Cardiac muscle cell (in vitro differentiated cells and primary cell): ENCODE results near the gene OR4F3. TPM values are rescaled to one million over a fixed set of nuclear protein-coding genes. Genes with fewer than 3 reads are reported as not detected.
"Not testable (repeated sequence)": the region's sequence is repeated elsewhere in the genome, so short reads cannot be mapped to it uniquely, and the experiment has no call there.

ENCODE experiments used
- DNase-seq, 2 donors: peaks; one replicate each; pipeline versions ENCODE4 v3.0.0 to v3.0.0-alpha.2; 2010 to 2017; ENCODE audit warnings: low read depth in 1 of 2, low spot score in 1 of 2
- H3K27ac ChIP-seq: fragments of 200-600 bp; sonication (generic); 2 replicates; pipeline ENCODE4 v1.5.1; 2016
- H3K27me3 ChIP-seq: fragments of 200-600 bp; sonication (generic); 2 replicates; pipeline ENCODE4 v1.6.0; 2016; ENCODE audit warnings: control low read depth
- H3K36me3 ChIP-seq: fragments of 200-600 bp; sonication (generic); 2 replicates; pipeline ENCODE4 v1.5.1; 2016; ENCODE audit warnings: control low read depth
- H3K4me1 ChIP-seq: fragments of 200-600 bp; sonication (generic); 2 replicates; pipeline ENCODE4 v1.8.1; 2017; ENCODE audit warnings: low read depth, mild to moderate bottlenecking, mixed run types
- H3K4me3 ChIP-seq: fragments of 200-600 bp; sonication (generic); 2 replicates; pipeline ENCODE4 v1.5.1; 2016; ENCODE audit warnings: mild to moderate bottlenecking
- H3K9me3 ChIP-seq: fragments of 200-600 bp; sonication (generic); 2 replicates; pipeline ENCODE4 v1.5.1; 2017; ENCODE audit warnings: low read depth, mild to moderate bottlenecking, control low read depth
- polyA plus RNA-seq: library from polyadenylated mRNA; unstranded; fragments of >200 nt; fragmentation: Nextera tagmentation; extraction: Ambion mirVana; gene quantifications from 2 replicates; pipeline ENCODE4 v1.2.1, GENCODE V29; 2016
- total RNA-seq: library from RNA; depleted of rRNA; stranded (reverse); fragments of >200 nt; gene quantifications from 2 replicates; pipeline ENCODE4 v1.2.3, GENCODE V29; 2016

The OR4F3 gene
- total RNA-seq (not detected in 2 replicates), polyA plus RNA-seq (not detected in 2 replicates)

- DNase-seq, H3K36me3 ChIP-seq, H3K4me1 ChIP-seq, H3K27ac ChIP-seq, H3K4me3 ChIP-seq, H3K9me3 ChIP-seq, H3K27me3 ChIP-seq: not testable (repeated sequence)
Observed at GRCh38 chr5:181366968-181367367, at the start of gene OR4F3. Gene OR4F3 (plus strand): TSS chr5:181367268.

Other genes starting within 250 kb of the OR4F3 start
- not detected in 2 replicates for gene OR2V1, start 236.1 kb upstream of the OR4F3 start, total RNA-seq
- not detected in 2 replicates for gene OR2V1, start 236.1 kb upstream of the OR4F3 start, polyA plus RNA-seq
- not detected in 2 replicates for gene OR2V2, start 219.7 kb upstream of the OR4F3 start, total RNA-seq
- gene OR2V2, start 219.7 kb upstream of the OR4F3 start, polyA plus RNA-seq, result not detected in 2 replicates
- gene TRIM7, start 162.1 kb upstream of the OR4F3 start, total RNA-seq, result 0.39 TPM in 1 of 2 replicates, not detected in the other
- 0.11 and 0.20 TPM in 2 replicates for gene TRIM7, start 162.1 kb upstream of the OR4F3 start, polyA plus RNA-seq
- gene TRIM41, start 144.0 kb upstream of the OR4F3 start, total RNA-seq, result 29.4 and 30.1 TPM in 2 replicates
- 3.4 and 5.4 TPM in 2 replicates for gene TRIM41, start 144.0 kb upstream of the OR4F3 start, polyA plus RNA-seq
- 2,235 and 2,267 TPM in 2 replicates for gene RACK1, start 123.4 kb upstream of the OR4F3 start, total RNA-seq
- 803 and 899 TPM in 2 replicates for gene RACK1, start 123.4 kb upstream of the OR4F3 start, polyA plus RNA-seq
- 10.4 and 12.3 TPM in 2 replicates for gene TRIM52, start 106.1 kb upstream of the OR4F3 start, total RNA-seq
- 9.5 and 10.5 TPM in 2 replicates for gene TRIM52, start 106.1 kb upstream of the OR4F3 start, polyA plus RNA-seq